GM21529 (cell line): Measurements from ENCODE around the gene CMTM1.
"Not testable (repeated sequence)": the region's sequence is repeated elsewhere in the genome, so short reads cannot be mapped to it uniquely, and the experiment has no call there.

ENCODE experiments used
- ATAC-seq: cut with Tn5 transposase; IDR thresholded peaks from one replicate; pipeline ENCODE4 v1.9.1; 2021; ENCODE audit not compliant: unreplicated experiment

The CMTM1 gene

DNA sequence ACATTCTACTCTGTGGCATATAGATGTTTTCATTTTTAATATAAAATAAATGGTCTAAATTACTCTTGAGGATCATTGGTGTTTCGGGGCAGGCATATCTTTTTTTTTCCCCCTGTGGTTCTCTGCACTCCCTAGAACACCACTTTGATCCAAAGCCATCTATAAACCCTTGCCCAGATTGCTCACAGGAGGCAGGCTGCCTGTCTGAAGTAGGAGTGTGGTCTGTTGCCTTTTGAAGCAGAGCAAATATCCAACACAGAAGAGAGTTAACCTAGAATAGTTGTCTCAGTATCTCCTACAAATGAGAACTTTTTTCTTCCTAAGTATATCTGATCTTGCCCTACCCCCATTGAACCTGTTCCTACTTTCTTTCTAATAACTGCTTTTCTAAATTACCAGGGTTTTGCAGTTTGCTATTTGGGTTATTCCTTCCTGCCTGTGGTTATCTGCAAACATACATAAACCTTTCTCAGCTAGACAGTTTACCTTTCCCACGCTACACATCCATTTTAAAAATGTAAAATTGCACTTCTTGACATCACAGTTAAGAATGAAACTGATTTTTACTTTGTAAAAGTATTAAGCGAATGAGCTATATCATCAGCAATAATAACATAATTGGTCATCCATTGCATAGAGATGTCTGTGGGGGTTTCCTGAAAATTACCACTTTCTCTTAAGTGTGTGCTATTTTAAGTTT lies 4.7 kb upstream of the CMTM1 start:
- no peak for ATAC-seq

DNA sequence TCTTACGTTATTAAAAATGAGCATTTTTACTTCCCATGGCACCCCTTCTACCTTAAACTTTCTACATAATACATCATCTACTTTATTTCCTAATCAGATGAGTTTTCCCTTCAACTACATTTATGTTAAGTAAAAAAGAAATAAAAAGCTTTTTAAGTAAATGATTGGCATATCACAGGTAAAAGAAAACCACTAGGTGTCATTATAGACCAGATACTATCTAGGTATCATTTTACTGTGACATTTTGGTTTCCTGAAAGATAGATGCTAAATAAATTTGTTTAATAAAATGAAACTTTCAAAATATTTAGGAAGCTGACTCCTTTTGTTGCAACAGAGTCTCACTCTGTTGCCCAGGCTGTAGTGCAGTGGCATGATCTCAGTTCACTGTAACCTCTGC lies 3.8 kb upstream of the CMTM1 start:
- ATAC-seq = no peak

DNA sequence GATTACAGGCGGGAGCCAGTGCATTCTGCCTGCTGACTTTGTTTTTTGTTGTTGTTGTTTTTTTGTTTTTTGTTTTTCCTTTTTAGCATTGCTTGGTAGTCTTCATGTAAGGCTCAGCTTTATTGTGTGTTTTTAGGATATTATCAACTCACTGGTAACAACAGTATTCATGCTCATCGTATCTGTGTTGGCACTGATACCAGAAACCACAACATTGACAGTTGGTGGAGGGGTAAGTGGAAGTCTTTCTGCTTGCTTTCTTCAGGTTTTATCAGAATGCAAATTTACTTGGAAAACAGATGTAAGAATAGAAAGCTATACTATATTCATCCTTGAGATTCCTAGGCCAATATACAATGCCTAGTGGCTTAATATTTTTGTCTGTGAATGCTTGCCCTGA lies 3.3 kb upstream of the CMTM1 start:
- ATAC-seq = no peak

DNA sequence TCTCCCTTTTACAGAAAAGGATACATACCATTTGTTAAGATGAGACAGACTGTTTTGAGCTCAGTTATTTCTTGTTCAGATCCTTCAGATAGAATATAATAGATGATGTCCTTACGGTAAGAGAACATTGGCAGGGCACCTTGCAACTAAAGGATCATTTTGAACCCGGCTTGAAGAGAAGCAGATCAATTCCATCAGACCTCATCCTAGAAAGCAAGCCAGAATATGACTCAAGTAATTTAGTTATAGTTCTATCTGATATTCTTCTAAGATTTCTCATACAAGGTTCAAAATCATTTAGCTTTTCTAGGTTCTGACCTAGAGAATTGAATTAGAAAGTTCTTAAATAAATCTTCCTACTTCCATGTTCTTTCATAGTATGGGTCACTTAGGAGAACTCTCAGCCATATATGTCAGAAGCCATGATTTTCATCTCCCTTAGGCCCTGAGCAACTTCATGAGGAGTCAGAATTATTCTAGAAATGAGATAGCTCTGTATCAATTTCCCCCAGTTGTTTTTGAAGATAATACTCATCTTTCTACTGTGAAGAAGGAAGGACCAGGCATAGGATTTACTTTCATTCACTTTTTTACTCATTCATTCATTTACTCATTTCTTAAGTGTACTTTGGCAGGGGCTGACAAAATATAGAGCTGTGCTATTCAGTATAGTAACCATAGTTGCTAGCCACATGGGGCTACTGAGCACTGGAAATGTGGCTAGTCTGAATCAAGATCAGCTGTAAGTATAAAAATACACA lies 2.5 kb upstream of the CMTM1 start:
- no peak for ATAC-seq

DNA sequence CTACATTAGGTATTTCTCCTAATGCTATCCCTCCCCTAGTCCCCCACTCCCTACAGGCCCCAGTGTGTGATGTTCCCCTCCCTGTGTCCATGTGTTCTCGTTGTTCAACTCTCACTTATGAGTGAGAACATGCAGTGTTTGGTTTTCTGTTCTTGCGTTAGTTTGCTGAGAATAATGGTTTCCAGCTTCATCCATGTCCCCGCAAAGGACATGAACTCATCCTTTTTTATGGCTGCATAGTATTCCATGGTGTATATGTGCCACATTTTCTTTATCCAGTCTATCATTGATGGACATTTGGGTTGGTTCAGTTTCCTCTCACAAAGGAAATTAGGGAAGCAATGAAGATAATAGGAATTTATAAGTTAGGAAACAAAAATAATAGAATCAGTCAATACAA lies 1.0 kb downstream of the CMTM1 start:
- not testable (repeated sequence) for ATAC-seq

DNA sequence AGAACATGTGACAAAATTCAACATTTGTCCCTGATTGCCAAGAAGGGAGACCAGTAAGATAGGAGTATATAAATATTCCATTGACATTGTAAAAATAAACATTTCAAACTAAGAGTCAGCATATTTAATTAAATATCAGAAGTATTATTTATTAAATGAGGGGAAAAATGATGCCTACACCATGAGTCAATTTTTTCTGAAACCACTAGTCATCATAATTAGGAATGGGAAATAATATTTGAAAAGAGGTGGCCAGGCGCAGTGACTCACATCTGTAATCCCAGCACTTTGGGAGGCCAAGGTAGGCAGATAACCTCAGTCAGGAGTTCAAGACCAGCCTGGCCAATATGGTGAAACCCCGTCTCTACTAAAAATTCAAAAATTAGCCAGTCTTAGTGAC lies 2.1 kb downstream of the CMTM1 start:
- ATAC-seq = no peak

DNA sequence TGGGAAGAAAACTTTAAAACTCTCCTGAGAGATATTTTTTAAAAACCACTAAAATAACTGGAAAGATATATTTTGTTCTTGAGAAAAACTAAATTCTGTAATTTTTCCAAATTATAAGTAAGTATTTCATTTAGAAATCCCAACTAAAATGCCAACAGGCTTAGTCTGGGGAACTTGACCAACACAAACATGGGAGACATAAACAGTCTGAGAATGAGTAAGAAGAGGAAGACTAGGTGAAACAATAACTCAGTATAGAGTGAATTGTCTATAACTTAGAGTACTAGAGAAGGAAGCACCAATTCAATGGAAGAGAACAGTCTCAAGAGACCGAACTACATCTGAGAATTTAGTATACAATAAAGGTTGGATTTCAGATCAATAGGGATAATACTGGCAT lies 2.9 kb downstream of the CMTM1 start:
- no peak for ATAC-seq

DNA sequence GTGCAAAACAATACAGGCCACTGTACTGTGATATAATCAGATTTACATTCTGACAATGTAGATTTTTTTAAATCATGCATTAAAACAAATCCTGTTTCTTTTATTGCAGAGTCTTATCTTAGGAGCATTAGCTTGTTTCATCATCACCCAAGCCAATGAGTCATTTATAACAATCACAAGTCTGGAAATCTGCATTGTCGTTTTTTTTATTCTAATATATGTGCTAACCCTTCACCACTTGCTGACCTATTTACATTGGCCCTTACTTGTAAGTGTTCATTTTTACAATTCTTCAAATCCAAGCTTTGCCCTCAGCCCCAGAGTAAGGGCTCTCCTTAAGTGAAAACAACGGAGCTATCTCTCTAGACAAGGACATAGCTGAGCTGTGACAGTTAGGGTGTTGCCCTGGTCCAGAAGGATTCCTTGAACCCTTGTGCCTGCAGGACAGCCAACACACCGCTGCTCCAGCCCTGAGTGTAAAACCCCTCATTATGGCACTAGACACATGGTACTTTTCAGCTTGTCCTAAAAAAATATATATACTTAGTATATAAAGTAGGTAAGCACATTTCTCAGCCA lies 3.7 kb downstream of the CMTM1 start:
- no peak for ATAC-seq

DNA sequence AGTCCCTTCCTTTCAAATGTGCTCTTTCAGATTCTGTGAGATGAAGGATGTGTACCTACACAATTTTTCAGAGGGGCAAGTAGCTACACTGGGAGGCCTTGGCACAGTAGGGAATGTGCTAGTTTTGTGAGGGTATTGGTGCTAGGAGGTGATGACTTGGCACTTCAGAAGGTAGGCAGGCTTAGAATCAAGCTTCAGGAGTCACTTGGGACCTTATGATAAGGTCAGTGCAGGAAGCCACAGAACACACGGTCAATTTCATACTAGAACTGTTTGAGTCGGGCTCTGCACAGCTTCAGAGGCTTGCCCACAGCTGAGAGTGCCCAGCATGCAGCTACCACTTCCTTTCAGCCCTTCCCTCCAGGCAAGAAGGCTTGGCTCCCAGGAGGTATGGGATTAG lies 6.1 kb downstream of the CMTM1 start:
- ATAC-seq = no peak

DNA sequence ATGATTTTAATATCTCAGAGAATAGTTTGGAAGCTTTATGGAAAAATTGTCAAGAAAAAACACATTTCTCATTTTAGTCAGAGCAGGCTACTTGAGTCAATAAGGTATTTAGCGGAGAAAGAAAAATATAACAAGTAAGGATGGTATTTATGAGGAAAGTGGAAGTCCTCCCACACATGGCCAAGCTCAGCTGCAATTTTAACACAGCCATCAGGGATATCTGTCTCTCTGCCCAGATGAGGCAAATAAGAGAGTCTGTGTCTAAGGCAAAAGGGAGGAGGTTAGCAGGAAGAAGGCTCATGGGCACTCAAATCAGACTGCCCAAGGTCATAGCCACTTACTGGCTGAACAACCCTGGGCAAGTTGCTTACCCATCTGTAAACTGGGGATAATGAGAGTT lies 7.8 kb downstream of the CMTM1 start:
- ATAC-seq = no peak

DNA sequence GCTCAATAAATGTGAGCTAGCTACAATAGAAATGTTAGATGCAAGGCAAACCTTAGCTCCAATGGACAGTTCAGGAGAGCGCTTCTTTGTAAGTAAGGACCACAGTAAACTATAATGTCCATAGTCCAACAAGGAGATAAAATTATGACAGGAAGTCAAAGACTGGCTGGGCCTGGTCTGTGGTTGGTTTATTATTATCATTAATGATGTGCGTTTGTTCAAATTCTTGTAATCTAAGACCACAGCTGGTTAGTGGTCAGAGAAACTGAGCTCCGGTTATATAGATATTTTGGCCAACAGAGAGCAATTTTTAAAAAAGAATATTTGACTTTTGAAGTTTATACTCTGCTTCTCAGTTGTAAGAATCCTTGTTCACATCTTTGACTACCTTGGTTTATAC lies 8.3 kb downstream of the CMTM1 start:
- ATAC-seq = no peak

DNA sequence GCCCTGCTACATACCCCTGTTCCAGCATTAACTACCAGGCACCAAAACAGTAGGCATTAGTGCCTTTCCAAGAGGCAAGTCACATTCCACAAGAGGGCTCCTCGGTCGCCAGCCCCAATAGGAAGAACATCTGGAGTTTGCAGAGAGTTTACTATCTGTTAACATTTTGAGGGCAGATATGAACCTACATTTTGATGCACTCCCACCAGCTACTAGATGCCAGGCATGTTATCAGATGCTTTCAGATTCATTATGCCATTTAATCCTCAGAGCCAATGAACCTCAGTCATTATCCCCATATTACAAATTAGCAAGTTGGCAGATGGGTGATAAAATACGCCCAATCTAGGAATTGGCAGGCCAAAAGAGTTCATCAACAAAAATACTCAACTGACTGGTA lies 8.8 kb downstream of the CMTM1 start:
- no peak for ATAC-seq

DNA sequence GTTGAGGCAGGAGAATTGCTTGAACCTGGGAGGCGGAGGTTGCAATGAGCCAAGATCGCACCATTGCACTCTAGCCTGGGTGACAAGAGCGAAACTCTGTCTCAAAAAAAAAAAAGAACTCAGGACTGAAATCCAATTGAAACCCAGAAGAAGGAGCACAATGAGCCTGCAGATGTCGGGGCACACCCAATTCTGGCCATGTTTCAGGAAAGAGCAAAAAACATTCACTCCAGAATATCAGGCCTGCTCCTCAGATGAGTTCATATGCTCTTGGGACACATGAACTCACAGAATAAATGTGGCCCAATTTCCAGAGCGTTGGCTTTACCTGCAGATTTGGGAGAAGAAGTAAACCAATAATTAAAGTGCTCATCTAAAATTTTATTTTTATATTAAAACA lies 10.1 kb downstream of the CMTM1 start:
- no peak for ATAC-seq

DNA sequence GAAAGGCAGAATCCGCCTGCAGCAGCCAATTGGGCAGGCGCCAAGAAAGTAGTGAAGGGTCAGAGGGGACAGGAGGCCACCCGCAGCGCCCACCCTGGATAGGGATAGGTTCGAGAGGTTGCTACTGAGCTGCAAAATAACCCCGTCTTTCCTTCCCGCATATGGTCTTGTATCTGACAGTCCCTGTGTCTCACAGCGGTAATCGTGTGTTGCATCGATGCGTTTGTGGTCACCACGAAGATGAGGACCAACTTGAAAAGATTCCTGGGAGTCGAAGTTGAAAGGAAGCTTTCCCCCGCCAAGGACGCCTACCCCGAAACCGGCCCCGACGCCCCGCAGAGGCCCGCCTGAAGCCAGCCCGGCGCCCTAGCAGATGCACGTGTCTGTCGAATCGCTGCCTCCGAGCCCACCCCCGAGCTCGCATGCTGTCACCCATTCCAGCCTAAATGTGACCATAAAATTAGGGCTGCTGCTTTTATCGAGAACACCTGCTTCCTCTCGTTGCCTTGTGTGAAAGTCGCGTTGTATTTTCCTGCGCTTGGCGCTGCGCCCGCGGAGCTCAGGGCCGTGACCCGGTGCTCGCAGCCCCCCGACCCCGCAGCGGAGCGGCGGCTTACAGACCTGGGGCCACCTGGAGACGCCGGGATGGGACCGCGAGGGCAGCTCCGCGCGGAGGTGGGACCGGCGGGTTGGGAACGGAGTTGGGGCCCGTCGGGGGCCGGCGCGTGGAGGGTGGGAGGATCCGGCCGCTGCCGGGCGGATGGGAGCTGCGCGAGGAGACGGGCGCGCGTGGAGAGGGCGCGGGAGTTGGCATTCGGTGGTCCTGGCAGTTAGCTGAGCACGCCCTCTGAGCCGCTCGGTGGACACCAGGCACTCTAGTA lies 12.7 kb downstream of the CMTM1 start, which contains the start of gene CMTM2:
CMTM2 (plus strand) TSS at position 813 of the 881 bp plus-strand sequence. CDS start 145 bp downstream, outside the sequence.
- no peak for ATAC-seq

DNA sequence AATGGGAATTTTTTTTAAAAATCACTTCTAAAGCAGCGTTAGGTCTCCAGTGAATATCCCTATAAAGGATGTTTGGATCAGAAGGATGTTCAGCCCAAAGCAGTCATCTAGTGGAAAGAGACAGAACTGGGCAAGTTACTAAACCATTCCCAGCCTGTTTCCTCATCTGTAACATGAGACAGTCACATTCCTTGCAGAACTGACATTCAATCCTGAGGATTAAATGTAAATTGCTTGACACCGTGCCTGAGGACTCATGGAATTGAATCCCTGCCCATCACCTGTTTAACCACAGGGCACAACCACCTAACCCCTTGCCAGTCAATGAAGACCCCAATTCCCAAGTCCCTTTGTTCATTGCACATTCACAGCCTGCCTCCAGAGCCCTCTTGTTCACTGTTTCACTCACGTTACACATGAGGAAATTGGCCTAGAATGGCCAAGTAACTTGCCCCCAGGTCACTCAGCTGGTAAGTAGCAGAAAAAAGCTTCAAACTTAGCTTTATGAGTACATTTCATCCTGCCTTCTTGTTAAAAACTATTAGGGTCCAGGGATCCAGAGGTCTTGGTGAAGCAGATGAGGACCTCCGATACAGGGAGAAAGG lies 14.5 kb downstream of the CMTM1 start:
- no peak for ATAC-seq

DNA sequence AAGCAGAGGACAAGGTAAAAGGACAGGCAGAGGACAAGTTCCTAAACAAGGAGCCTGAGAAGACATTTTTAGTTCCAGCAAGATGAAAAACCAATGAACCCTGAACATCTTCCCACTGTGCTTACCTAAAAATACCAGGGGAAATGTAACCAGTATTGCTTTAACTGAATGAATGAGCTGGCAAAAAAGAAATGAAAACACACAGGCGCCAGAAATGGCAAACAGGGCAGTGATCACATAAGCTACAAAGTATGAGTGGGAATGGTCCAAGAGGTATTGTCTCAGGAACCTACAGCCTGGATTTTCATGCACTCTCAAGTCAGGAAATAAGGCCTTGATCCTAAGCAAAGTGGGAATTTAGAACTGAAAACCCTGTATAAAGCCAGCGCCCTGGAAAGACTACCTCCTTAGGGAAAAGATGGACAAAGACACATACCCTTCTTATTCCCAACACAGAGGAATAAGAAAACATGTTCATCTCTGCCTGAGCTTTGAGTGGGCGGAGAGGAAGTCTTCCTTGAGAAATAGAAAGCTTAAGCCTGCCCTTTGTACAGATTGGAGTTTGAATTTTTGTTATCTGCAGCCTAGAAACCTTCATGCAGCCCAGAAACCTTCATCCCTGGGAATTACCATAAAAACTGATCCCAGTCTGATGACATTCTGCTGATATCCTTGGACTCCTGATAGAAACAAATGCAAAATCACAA lies 15.2 kb downstream of the CMTM1 start:
- no peak for ATAC-seq

DNA sequence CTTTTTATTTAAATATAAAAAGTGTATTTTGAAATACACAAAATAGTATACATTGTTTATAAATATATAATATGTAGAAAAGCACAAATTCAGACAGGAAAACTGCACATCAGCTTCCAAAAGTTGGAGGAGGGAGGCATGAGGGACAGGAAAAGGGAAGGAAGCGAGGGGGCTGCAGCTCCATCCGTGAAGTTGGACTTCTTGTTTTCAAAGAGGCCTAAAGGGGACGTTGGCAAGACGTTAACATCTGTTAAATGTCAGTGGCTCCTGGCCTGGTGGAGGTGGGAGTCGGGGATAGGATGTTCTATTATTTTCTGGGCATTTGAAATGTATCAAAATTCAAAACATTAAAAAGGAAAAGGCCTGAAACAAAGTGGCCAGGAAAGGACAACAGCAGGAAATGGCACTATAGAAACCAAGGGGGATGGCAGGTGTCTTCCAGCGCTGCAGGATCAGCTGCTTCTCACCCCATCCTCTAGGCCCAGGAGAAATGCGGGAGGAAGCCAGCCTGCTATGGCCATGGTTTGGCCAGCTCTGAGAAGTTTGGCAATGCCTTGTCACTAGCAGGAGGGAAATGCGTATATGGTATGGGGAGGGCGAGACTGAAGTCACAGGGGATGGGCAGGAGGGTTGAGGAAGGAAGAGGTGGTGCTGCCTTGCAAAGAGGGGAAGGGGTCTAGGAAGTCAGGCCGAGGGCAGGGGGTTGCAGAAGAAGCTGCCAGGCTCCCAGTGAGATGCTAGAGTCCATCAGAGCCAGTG lies 19.4 kb downstream of the CMTM1 start:
- ATAC-seq = no peak

DNA sequence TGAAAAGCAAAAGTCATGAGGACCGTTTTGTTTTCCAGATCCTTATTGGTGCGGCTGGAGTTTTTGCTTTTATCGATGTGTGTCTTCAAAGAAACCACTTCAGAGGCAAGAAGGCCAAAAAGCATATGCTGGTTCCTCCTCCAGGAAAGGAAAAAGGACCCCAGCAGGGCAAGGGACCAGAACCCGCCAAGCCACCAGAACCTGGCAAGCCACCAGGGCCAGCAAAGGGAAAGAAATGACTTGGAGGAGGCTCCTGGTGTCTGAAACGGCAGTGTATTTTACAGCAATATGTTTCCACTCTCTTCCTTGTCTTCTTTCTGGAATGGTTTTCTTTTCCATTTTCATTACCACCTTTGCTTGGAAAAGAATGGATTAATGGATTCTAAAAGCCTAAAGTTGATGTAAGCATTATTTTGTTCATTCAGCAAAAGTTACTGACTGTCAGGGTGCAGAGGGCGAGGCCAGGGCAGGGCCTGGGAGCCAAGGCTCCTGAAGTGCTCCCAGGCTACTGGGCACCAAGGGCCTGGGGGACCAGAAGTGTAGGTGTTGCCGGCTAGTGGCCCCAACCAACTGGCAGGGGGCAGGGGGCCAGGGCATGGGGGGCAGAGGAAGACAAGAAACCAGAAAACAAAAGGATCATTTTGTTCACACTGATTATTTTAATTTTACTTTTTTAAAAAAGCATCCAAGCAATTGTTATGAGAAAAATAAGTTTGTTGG lies 21.8 kb downstream of the CMTM1 start:
- no peak for ATAC-seq
